Lower lobe of right lung (tissue), 2 donors: ENCODE measurements around the gene GALT. TPM values are rescaled to one million over a fixed set of nuclear protein-coding genes. Genes with fewer than 3 reads are reported as not detected.

Experiments
- ATAC-seq, 2 donors: fragments of 200-7000 bp; cut with Tn5 transposase; one replicate each; pipeline ENCODE4 v1.9.1; 2020 to 2022; ENCODE audit warnings: mild to moderate bottlenecking in 2 of 2, moderate library complexity in 2 of 2
- DNase-seq: peaks from one replicate; pipeline ENCODE4 v3.0.0-alpha.2; 2020
- H3K27ac ChIP-seq: fragments of 200-600 bp; one replicate; pipeline ENCODE4 v1.8.0; 2022
- H3K27me3 ChIP-seq: fragments of 200-600 bp; one replicate; pipeline ENCODE4 v1.8.0; 2022; ENCODE audit warnings: low read depth
- H3K36me3 ChIP-seq: fragments of 200-600 bp; one replicate; pipeline ENCODE4 v1.8.0; 2022; ENCODE audit warnings: mild to moderate bottlenecking
- H3K4me1 ChIP-seq: fragments of 200-600 bp; one replicate; pipeline ENCODE4 v1.8.0; 2022
- H3K4me3 ChIP-seq: fragments of 200-600 bp; one replicate; pipeline ENCODE4 v1.8.0; 2022; ENCODE audit warnings: mild to moderate bottlenecking
- H3K9me3 ChIP-seq: fragments of 200-600 bp; one replicate; pipeline ENCODE4 v1.8.0; 2022
- CTCF ChIP-seq: fragments of 200-600 bp; IDR thresholded peaks from one replicate; pipeline ENCODE4 v1.8.0; 2022; ENCODE audit warnings: antibody characterized with exemption, mild to moderate bottlenecking
- intact Hi-C: fragments of 100-400 bp; cut with DNase I; formaldehyde crosslinking; loops from one replicate; pipeline ENCODE4 v1.11.0; 2022
- total RNA-seq: library from RNA; stranded (reverse); fragmentation: NEBNext Ultra II Directional; extraction: Animal tissue kit (Norgen Biotek cat#: 25700); gene quantifications from one replicate; pipeline ENCODE4 v1.2.1, GENCODE V29; 2021
- donor health status: DM: no; HTN: yes; CAD: no; lungs with severe emphysema.

The GALT gene
- total RNA-seq, 1 donor from 2014 or later: 51.3 TPM

- peak; percentile 95 for DNase-seq
- H3K9me3 ChIP-seq: no peaks in the 10 kb centered on the region
- intact Hi-C loops: no loop called here
Observed at GRCh38 chr9:34665381-34666250, 19.1 kb downstream of the GALT start.

GRCh38 chr9:34669809-34670562 lies 23.5 kb downstream of the GALT start:
- H3K9me3 ChIP-seq: no peaks in the 10 kb centered on the region
- no peak for TF ChIP-seq CTCF
- no peak overlapping the region for H3K27ac ChIP-seq
- DNase-seq: no peak
- no peaks in the 10 kb centered on the region for H3K27me3 ChIP-seq
- intact Hi-C loops: no loop called here
- no peaks in the 10 kb centered on the region for H3K36me3 ChIP-seq
- H3K4me1 ChIP-seq: peaks cover 14% of the 10 kb centered on the region
- no peak for ATAC-seq
- no peak overlapping the region for H3K4me3 ChIP-seq

More at GRCh38 chr9:34665381-34666250, 19.1 kb downstream of the GALT start:
- Histone ChIP-seq H3K27ac (peak overlapping the region; percentile 98), H3K27me3 (no peaks in the 10 kb centered on the region), H3K36me3 (peaks cover 11% of the 10 kb centered on the region), H3K4me1 (peaks cover 24% of the 10 kb centered on the region), H3K4me3 (peak overlapping the region; percentile 69)
- ATAC-seq: peak; percentile 95
- no peak for TF ChIP-seq CTCF

- H3K36me3 ChIP-seq: no peaks in the 10 kb centered on the region
- no peak overlapping the region for H3K4me3 ChIP-seq
- DNase-seq (no peak), ATAC-seq (no peak)
- no peak overlapping the region for H3K27ac ChIP-seq
- intact Hi-C loops: no loop called here
- peaks cover 11% of the 10 kb centered on the region for H3K4me1 ChIP-seq
- no peaks in the 10 kb centered on the region for H3K27me3 ChIP-seq
- no peak for TF ChIP-seq CTCF
- H3K9me3 ChIP-seq: no peaks in the 10 kb centered on the region
Observed at GRCh38 chr9:34671307-34671706, 24.8 kb downstream of the GALT start.

GRCh38 chr9:34674440-34674839 lies 28.0 kb downstream of the GALT start:
- no peaks in the 10 kb centered on the region for H3K27me3 ChIP-seq
- no peak overlapping the region for H3K27ac ChIP-seq
- no peaks in the 10 kb centered on the region for H3K36me3 ChIP-seq
- ATAC-seq (no peak), DNase-seq (no peak)
- intact Hi-C loops: no loop called here
- H3K4me3 ChIP-seq: no peak overlapping the region
- H3K9me3 ChIP-seq: no peaks in the 10 kb centered on the region
- TF ChIP-seq CTCF: no peak
- no peaks in the 10 kb centered on the region for H3K4me1 ChIP-seq

GRCh38 chr9:34675048-34675714 lies 28.7 kb downstream of the GALT start:
- intact Hi-C loops: no loop called here
- Histone ChIP-seq H3K27me3 (no peaks in the 10 kb centered on the region), H3K36me3 (no peaks in the 10 kb centered on the region), H3K9me3 (no peaks in the 10 kb centered on the region), H3K27ac (no peak overlapping the region), H3K4me1 (no peaks in the 10 kb centered on the region), H3K4me3 (no peak overlapping the region)
- peak; percentile 58 to 77 for ATAC-seq
- peak; percentile 55 for TF ChIP-seq CTCF
- DNase-seq: peak; percentile 65
